Measurements from ENCODE around the gene NTRK1. TPM values are rescaled to one million over a fixed set of nuclear protein-coding genes. Genes with fewer than 3 reads are reported as not detected.

Gene NTRK1
- total and polyA plus RNA-seq, 2 of the 13 experiments (the other 11 are each of a cell fraction or from before 2014, with no cell fraction given): not detected

GRCh38 chr1:156813750-156814570 is 46.7 kb upstream of the NTRK1 start (continued):
- TF ChIP-seq, protein P1, sequence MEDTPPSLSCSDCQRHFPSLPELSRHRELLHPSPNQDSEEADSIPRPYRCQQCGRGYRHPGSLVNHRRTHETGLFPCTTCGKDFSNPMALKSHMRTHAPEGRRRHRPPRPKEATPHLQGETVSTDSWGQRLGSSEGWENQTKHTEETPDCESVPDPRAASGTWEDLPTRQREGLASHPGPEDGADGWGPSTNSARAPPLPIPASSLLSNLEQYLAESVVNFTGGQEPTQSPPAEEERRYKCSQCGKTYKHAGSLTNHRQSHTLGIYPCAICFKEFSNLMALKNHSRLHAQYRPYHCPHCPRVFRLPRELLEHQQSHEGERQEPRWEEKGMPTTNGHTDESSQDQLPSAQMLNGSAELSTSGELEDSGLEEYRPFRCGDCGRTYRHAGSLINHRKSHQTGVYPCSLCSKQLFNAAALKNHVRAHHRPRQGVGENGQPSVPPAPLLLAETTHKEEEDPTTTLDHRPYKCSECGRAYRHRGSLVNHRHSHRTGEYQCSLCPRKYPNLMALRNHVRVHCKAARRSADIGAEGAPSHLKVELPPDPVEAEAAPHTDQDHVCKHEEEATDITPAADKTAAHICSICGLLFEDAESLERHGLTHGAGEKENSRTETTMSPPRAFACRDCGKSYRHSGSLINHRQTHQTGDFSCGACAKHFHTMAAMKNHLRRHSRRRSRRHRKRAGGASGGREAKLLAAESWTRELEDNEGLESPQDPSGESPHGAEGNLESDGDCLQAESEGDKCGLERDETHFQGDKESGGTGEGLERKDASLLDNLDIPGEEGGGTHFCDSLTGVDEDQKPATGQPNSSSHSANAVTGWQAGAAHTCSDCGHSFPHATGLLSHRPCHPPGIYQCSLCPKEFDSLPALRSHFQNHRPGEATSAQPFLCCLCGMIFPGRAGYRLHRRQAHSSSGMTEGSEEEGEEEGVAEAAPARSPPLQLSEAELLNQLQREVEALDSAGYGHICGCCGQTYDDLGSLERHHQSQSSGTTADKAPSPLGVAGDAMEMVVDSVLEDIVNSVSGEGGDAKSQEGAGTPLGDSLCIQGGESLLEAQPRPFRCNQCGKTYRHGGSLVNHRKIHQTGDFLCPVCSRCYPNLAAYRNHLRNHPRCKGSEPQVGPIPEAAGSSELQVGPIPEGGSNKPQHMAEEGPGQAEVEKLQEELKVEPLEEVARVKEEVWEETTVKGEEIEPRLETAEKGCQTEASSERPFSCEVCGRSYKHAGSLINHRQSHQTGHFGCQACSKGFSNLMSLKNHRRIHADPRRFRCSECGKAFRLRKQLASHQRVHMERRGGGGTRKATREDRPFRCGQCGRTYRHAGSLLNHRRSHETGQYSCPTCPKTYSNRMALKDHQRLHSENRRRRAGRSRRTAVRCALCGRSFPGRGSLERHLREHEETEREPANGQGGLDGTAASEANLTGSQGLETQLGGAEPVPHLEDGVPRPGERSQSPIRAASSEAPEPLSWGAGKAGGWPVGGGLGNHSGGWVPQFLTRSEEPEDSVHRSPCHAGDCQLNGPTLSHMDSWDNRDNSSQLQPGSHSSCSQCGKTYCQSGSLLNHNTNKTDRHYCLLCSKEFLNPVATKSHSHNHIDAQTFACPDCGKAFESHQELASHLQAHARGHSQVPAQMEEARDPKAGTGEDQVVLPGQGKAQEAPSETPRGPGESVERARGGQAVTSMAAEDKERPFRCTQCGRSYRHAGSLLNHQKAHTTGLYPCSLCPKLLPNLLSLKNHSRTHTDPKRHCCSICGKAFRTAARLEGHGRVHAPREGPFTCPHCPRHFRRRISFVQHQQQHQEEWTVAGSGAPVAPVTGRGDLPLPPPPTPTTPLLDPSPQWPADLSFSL (CRISPR knock-in tag; IDR thresholded peaks at IDR 0.05): peak; percentile 18; the same call in 1 of the 2 replicates
- TF ChIP-seq ZMYM2 (CRISPR knock-in tag; IDR thresholded peaks at IDR 0.05) (no peak), HNF1B (CRISPR knock-in tag; IDR thresholded peaks at IDR 0.05) (peak; percentile 46; the same call in 1 of the 2 replicates), HOMEZ (CRISPR knock-in tag; IDR thresholded peaks at IDR 0.05; ENCODE audit: low read depth) (no peak), ZNF549 (CRISPR knock-in tag; IDR thresholded peaks at IDR 0.05) (no peak), RARA (CRISPR knock-in tag; IDR thresholded peaks at IDR 0.05) (0 out of 2 replicates have a peak, but pooled peaks have one; percentile 29), SRSF4 (IDR thresholded peaks at IDR 0.05; ENCODE audit: low read depth, low read length, poor library complexity, severe bottlenecking) (no peak), BRCA1 (CRISPR knock-in tag; IDR thresholded peaks at IDR 0.05) (peak; percentile 69; the same call in 1 of the 2 replicates), SYNCRIP (IDR thresholded peaks at IDR 0.05; ENCODE audit: insufficient read depth, low read depth, low read length) (no peak), PAWR (CRISPR knock-in tag; IDR thresholded peaks at IDR 0.05; ENCODE audit: borderline replicate concordance) (peak; percentile 95), MAZ (IDR thresholded peaks at IDR 0.05; ENCODE audit: borderline replicate concordance, low read depth, low read length) (no peak), MAZ (CRISPR knock-in tag; IDR thresholded peaks at IDR 0.05; ENCODE audit: low read depth) (peak; percentile 43; the same call in 1 of the 2 replicates), CSRNP2 (CRISPR knock-in tag; conservative IDR thresholded peaks at IDR 0.05; ENCODE audit: low read depth) (no peak), HDAC1 (CRISPR knock-in tag; IDR thresholded peaks at IDR 0.05) (peak; percentile 68; the same call in 1 of the 2 replicates)
- TF ChIP-seq, protein P2, sequence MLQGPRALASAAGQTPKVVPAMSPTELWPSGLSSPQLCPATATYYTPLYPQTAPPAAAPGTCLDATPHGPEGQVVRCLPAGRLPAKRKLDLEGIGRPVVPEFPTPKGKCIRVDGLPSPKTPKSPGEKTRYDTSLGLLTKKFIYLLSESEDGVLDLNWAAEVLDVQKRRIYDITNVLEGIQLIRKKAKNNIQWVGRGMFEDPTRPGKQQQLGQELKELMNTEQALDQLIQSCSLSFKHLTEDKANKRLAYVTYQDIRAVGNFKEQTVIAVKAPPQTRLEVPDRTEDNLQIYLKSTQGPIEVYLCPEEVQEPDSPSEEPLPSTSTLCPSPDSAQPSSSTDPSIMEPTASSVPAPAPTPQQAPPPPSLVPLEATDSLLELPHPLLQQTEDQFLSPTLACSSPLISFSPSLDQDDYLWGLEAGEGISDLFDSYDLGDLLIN (CRISPR knock-in tag; IDR thresholded peaks at IDR 0.05; ENCODE audit: borderline replicate concordance): peak; percentile 72; the same call in 1 of the 2 replicates

Measured in HepG2 (cell line).